PC-3 (cell line): ENCODE data around the gene CDHR2.

ENCODE experiments used
- CTCF ChIP-seq: fragments of 300-600 bp; sonication (generic); conservative IDR thresholded peaks from 2 replicates; pipeline ENCODE4 v1.5.1; 2017; ENCODE audit warnings: antibody characterized with exemption, low read depth, mild to moderate bottlenecking, low read length
- EZH2phosphoT487 ChIP-seq: fragments of 300-600 bp; sonication (generic); IDR thresholded peaks from 2 replicates; pipeline ENCODE4 v1.6.1; 2018; ENCODE audit warnings: mild to moderate bottlenecking, antibody characterized with exemption, low read length, borderline replicate concordance

GRCh38 chr5:176528301-176528700, 20.8 kb upstream of the CDHR2 start:
- no peak for TF ChIP-seq CTCF
- TF ChIP-seq EZH2phosphoT487, result no peak
